22Rv1 (cell line): ENCODE results near the gene OSGEP.
A peak's percentile ranks its signal among the peaks of the same experiment; 100 is the strongest.
"Not testable (repeated sequence)": the region's sequence is repeated elsewhere in the genome, so short reads cannot be mapped to it uniquely, and the experiment has no call there.

Source experiments
- H3K27ac ChIP-seq: fragments of 450-650 bp; 2 replicates; pipeline ENCODE4 v1.5.1; 2017
- CTCF ChIP-seq: fragments of 450-650 bp; IDR thresholded peaks from 2 replicates; pipeline ENCODE4 v1.5.1; 2017; ENCODE audit warnings: mild to moderate bottlenecking
- ZFX ChIP-seq: fragments of 450-650 bp; IDR thresholded peaks from 2 replicates; pipeline ENCODE4 v1.6.1; 2017; ENCODE audit warnings: antibody characterized with exemption, borderline replicate concordance

OSGEP gene

DNA sequence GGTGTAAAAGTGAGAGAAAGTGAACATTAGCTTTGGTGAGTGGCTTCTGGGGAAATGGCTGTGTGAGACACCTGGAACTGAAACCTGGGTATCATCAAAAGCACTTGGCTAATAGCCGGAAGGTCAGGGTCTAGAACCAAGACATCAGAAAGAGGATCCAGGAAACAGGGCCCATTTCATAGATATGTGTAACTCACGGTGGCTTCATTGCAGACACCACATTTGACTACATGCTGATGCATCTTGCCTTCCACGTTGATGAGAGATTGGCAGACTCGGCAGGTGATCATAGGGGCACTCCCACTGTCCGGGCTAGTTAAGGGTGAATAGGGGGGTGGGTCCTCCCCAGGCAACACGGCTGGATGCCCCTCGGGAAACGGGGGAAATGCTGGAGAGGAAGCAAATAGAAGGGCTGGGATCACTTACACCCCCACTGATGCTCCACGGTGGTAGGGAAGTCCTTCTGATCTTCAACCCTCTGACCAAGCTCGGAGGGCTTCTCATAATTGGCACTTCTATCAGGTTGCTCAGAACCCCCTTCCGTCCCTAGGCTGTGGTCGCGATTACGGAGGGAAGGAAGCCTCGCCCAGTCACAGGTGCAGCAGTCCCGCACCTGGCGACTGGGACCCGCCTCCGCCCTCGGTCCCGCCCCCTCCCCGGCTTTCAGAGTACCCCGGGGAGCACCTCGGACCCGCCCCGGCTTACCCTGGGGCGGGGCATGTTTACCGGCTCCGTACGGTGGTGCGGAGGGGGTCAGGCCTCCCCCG lies 6.0 kb upstream of the OSGEP start:
- TF ChIP-seq ZFX, result no peak
- TF ChIP-seq CTCF, result no peak
- H3K27ac ChIP-seq, result peak overlapping the region; percentile 99

GRCh38 chr14:20458031-20458789 lies 3.6 kb upstream of the OSGEP start:
- TF ChIP-seq CTCF (no peak), ZFX (no peak)
- peak overlapping the region; percentile 99 for H3K27ac ChIP-seq

DNA sequence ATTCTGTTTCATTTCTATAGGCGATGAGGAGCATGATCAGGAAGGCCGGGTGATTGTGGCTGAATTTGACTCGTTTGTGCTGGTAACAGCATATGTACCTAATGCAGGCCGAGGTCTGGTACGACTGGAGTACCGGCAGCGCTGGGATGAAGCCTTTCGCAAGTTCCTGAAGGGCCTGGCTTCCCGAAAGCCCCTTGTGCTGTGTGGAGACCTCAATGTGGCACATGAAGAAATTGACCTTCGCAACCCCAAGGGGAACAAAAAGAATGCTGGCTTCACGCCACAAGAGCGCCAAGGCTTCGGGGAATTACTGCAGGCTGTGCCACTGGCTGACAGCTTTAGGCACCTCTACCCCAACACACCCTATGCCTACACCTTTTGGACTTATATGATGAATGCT lies 2.4 kb upstream of the OSGEP start:
- TF ChIP-seq ZFX (no peak), CTCF (no peak)
- H3K27ac ChIP-seq, result peak overlapping the region; percentile 99

DNA sequence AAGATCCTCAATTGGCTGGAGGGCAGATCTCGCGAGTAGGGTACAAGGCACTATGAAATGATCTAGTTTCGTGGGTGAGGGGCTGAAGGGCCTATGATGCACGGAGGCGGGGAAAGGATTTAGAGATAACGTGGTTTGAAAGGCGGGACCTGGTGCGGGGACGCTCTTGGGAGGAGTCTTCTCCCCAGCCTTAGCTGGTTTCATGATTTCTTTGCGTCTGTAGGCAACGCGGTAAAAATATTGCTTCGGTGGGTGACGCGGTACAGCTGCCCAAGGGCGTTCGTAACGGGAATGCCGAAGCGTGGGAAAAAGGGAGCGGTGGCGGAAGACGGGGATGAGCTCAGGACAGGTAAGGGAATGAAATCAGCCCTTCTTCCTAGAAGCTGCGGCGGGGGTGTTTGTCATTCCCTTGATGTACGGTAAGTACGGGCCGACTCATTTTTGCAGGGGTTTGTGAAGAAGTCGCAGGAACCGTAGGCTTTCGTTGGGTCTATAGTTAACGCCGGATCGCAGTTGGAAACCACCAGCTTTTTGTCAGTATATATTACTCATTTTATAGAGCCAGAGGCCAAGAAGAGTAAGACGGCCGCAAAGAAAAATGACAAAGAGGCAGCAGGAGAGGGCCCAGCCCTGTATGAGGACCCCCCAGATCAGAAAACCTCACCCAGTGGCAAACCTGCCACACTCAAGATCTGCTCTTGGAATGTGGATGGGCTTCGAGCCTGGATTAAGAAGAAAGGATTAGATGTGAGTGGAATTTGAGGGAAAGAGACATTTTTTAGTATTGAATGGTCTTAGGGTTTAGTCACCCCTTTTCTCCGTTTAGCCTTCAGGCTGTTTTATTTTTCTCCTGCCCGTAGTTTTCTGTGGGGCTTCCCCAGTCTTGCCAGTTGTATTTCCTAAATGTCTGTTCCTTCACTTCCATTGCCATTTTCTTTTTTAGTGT lies 1.0 kb upstream of the OSGEP start:
- peak overlapping the region; percentile 99 for H3K27ac ChIP-seq
- TF ChIP-seq ZFX (no peak), CTCF (no peak)

- H3K27ac ChIP-seq, result peak overlapping the region; percentile 99
Observed at GRCh38 chr14:20452831-20453230, 1.8 kb downstream of the OSGEP start.

GRCh38 chr14:20446889-20447288 lies 7.7 kb downstream of the OSGEP start:
- no peak for TF ChIP-seq CTCF
- TF ChIP-seq ZFX, result no peak
- H3K27ac ChIP-seq, result no peak overlapping the region

DNA sequence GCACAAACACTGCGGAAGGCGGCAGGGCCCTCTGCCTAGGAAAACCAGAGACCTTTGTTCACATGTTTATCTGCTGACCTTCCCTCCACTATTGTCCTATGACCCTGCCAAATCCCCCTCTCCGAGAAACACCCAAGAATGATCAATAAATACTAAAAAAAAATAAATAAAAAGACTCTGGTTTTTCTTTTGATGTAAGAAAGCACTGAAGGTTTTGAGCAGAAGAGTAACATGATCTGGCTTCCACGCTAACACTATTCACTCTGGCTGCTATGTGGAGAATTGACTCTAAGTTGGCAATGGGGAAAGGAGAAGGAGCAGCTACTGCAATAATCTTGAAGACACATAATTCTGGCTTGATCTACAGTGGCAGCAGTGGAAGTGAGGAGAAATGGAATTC lies 11.0 kb downstream of the OSGEP start:
- H3K27ac ChIP-seq, result not testable (repeated sequence)

GRCh38 chr14:20441461-20441860 lies 13.2 kb downstream of the OSGEP start:
- no peak overlapping the region for H3K27ac ChIP-seq
- TF ChIP-seq CTCF (no peak), ZFX (no peak)
